HepG2 (cell line): ENCODE measurements around the gene MAPK11. TPM values are rescaled to one million over a fixed set of nuclear protein-coding genes. Genes with fewer than 3 reads are reported as not detected.

ENCODE experiments used
- ATAC-seq: fragments of 200-7000 bp; cut with Tn5 transposase; 3 replicates; pipeline ENCODE4 v1.9.1; 2020; ENCODE audit warnings: mild to moderate bottlenecking, moderate library complexity
- BruUV-seq: library from RNA; stranded (reverse); fragments of 400-500 nt; replicated peaks from 2 replicates; lab custom pipeline; 2021; lab: Mats Ljungman, UMichigan
- CTCF ChIA-PET: fragments of 300-600 bp; formaldehyde crosslinking; extraction: SDS; loops from one replicate; lab custom pipeline; 2021; ENCODE audit warnings: low total read pairs, inconsistent platforms, low intra/inter-chr PET ratio; lab: Yijun Ruan, JAX
- POLR2A ChIA-PET: fragments of 350-600 bp; sonication (Branson Sonifier 250); formaldehyde crosslinking; loops from one replicate; lab custom pipeline; 2020; ENCODE audit warnings: antibody characterized with exemption, inconsistent platforms; lab: Yijun Ruan, JAX
- DNase-seq: peaks from one replicate; pipeline ENCODE4 v3.0.0-alpha.2; 2015; ENCODE audit warnings: low spot score
- FAIRE-seq: peaks from 3 replicates; lab custom pipeline; 2011; peaks lifted over from hg19 to GRCh38; lab: Jason Lieb, UNC
- H2AFZ ChIP-seq: one replicate; pipeline ENCODE4 v1.6.1; 2011; ENCODE audit warnings: low read length, inconsistent platforms
- H3K27ac ChIP-seq: fragments of 300-600 bp; 3 replicates; pipeline ENCODE4 v1.8.0; 2011; ENCODE audit warnings: mixed run types, mild to moderate bottlenecking, mixed read lengths, low read length, inconsistent platforms; ENCODE audit not compliant: insufficient read depth; ENCODE audit errors: extremely low read length
- H3K27me3 ChIP-seq, 2 experiments: fragments of 200-600 bp in 1 of 2; 2 replicates in 1 of 2; 3 replicates in 1 of 2; pipeline versions ENCODE4 v1.6.0 to v1.8.0; 2011; ENCODE audit warnings: low read length in 2 of 2, mild to moderate bottlenecking in 2 of 2, moderate library complexity in 2 of 2, inconsistent platforms in 1 of 2; ENCODE audit not compliant: insufficient read depth in 2 of 2, control insufficient read depth in 1 of 2
- H3K36me3 ChIP-seq, 2 experiments: fragments of 200-600 bp in 1 of 2; replicated peaks in 1 of 2; 2 replicates in 1 of 2; 3 replicates in 1 of 2; pipeline versions ENCODE4 v1.5.1 to v1.8.0; 2011; ENCODE audit warnings: low read length in 2 of 2, inconsistent platforms in 1 of 2; ENCODE audit not compliant: insufficient read depth in 2 of 2, control insufficient read depth in 1 of 2
- H3K4me1 ChIP-seq: 2 replicates; pipeline ENCODE4 v1.5.1; 2012; ENCODE audit warnings: low read length, inconsistent platforms; ENCODE audit not compliant: insufficient read depth
- H3K4me2 ChIP-seq: 2 replicates; pipeline ENCODE4 v1.6.0; 2011; ENCODE audit warnings: low read depth, low read length, inconsistent platforms
- H3K4me3 ChIP-seq, 3 experiments: fragments of 200-600 bp in 1 of 3; sonication (generic), shearing (Covaris generic) in 1 of 3; replicated peaks in 1 of 3; 2 replicates each; pipeline ENCODE4 v1.5.1; 2011 to 2016; ENCODE audit warnings: low read length in 3 of 3, inconsistent platforms in 2 of 3, low read depth in 2 of 3, mild to moderate bottlenecking in 2 of 3, control low read depth in 1 of 3, mixed read lengths in 1 of 3; ENCODE audit not compliant: insufficient read depth in 1 of 3
- H3K79me2 ChIP-seq: one replicate; pipeline ENCODE4 v1.6.1; 2011; ENCODE audit warnings: low read length, inconsistent platforms; ENCODE audit not compliant: insufficient read depth
- H3K9ac ChIP-seq: 2 replicates; pipeline ENCODE4 v1.6.0; 2011; ENCODE audit warnings: mild to moderate bottlenecking, low read depth, low read length, inconsistent platforms; ENCODE audit not compliant: insufficient read depth
- H3K9me3 ChIP-seq: 2 replicates; pipeline ENCODE4 v1.5.1; 2012; ENCODE audit warnings: mild to moderate bottlenecking, low read length
- H4K20me1 ChIP-seq: 2 replicates; pipeline ENCODE4 v1.6.0; 2011; ENCODE audit warnings: inconsistent platforms, mild to moderate bottlenecking, low read length, moderate library complexity; ENCODE audit not compliant: insufficient read depth
- DDIT3 ChIP-seq: sonication (generic); formaldehyde crosslinking; IDR thresholded peaks from 2 replicates; pipeline ENCODE4 v1.4.0; 2020; ENCODE audit warnings: mild to moderate bottlenecking, missing genetic modification reagents
- HHEX ChIP-seq: IDR thresholded peaks from 2 replicates; pipeline ENCODE4 v1.6.1; 2016; ENCODE audit warnings: control low read depth
- JUN ChIP-seq: sonication (generic); formaldehyde crosslinking; IDR thresholded peaks from 2 replicates; pipeline ENCODE4 v1.4.0; 2020; ENCODE audit warnings: mild to moderate bottlenecking, missing genetic modification reagents
- MYNN ChIP-seq: sonication (generic); formaldehyde crosslinking; IDR thresholded peaks from 2 replicates; pipeline ENCODE4 v1.4.0; 2020; ENCODE audit warnings: mild to moderate bottlenecking, low read depth, missing genetic modification reagents
- SETDB1 ChIP-seq: sonication (generic); formaldehyde crosslinking; IDR thresholded peaks from 2 replicates; pipeline ENCODE4 v1.5.1; 2020; ENCODE audit warnings: missing genetic modification reagents, mild to moderate bottlenecking, borderline replicate concordance
- ZBTB1 ChIP-seq: sonication (generic); formaldehyde crosslinking; IDR thresholded peaks from 2 replicates; pipeline ENCODE4 v1.4.0; 2020; ENCODE audit warnings: missing genetic modification reagents, borderline replicate concordance
- ZBTB49 ChIP-seq: sonication (generic); formaldehyde crosslinking; IDR thresholded peaks from 2 replicates; pipeline ENCODE4 v1.4.0; 2020; ENCODE audit warnings: missing genetic modification reagents, borderline replicate concordance
- ZNF513 ChIP-seq: sonication (generic); formaldehyde crosslinking; conservative IDR thresholded peaks from 2 replicates; pipeline ENCODE4 v1.5.0; 2020; ENCODE audit warnings: missing genetic modification reagents
- ZNF549 ChIP-seq: sonication (generic); formaldehyde crosslinking; IDR thresholded peaks from 2 replicates; pipeline ENCODE4 v1.5.0; 2020; ENCODE audit warnings: missing genetic modification reagents
- ZNF761 ChIP-seq: sonication (generic); formaldehyde crosslinking; conservative IDR thresholded peaks from 2 replicates; pipeline ENCODE4 v1.4.0; 2020; ENCODE audit warnings: mild to moderate bottlenecking, missing genetic modification reagents
- WGBS: methylation state at CpG from one replicate; pipeline ENCODE4 v1.1.6; 2017; ENCODE audit warnings: low lambda C conversion rate; 5-methylcytosine and 5-hydroxymethylcytosine counted together
- in situ Hi-C: cut with HindIII; loops from 2 replicates; pipeline ENCODE4 v1.10.0; 2017; ENCODE audit warnings: low pct_unique_long_range_greater_than_20kb; ENCODE audit not compliant: extremely low pct_ligation_motif_present
- intact Hi-C: fragments of 100-400 bp; cut with micrococcal nuclease; formaldehyde crosslinking; loops from one replicate; pipeline ENCODE4 v1.10.0; 2022; ENCODE audit not compliant: unreplicated experiment
- polyA plus RNA-seq, 8 experiments: library from polyadenylated mRNA; depleted of rRNA in 3 of 8; stranded (reverse) in 7 of 8; unstranded in 1 of 8; fragments of >200 nt; fragmentation: Illumina TruSeq in 4 of 8; extraction: Trizol in 4 of 8; gene quantifications; 2 replicates each; pipeline versions ENCODE4 v1.2.1 to v1.2.3, GENCODE V29; 2011 to 2016; ENCODE audit warnings: low read depth in 4 of 8, missing spikeins in 1 of 8, mixed read lengths in 1 of 8; ENCODE audit not compliant: insufficient read depth in 1 of 8
- total RNA-seq, 5 experiments: library from RNA; depleted of rRNA; stranded (reverse); fragments of >200 nt; fragmentation: Illumina TruSeq; extraction: Trizol; gene quantifications; 2 replicates each; pipeline ENCODE4 v1.2.3, GENCODE V29; 2016; ENCODE audit warnings: low read depth in 1 of 5

The MAPK11 gene
- total and polyA plus RNA-seq, 2 of the 13 experiments (the other 11 are each of a cell fraction or from before 2014, with no cell fraction given): 0.15 to 0.17 TPM

DNA sequence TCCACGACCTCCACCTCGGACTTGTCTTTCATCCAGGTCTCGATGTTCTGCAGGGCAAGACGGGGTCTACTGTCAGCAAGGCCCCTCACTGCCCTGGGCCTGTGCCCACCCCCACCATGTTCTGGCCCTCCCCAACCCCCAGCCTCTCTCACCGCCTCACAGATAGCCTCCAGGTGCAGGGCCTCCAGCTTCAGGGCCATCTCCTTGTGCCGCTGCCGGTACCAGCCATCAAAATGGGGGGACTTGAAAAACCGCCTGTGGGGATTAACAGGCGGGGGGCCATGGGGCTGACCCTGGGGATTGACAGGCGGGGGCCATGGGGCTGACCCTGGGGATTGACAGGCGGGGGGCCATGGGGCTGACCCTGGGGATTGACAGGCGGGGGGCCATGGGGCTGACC lies 42.2 kb upstream of the MAPK11 start:
- H3K9ac ChIP-seq: no peak overlapping the region
- ChIA-PET POLR2A (interaction anchor here (0.7 to 1.5 kb wide), 2 partner anchors 8 to 18 kb away, joined by 3 read pairs; no protein-coding TSS in a partner anchor), CTCF (no interaction called here)
- H3K9me3 ChIP-seq: no peaks in the 10 kb centered on the region
- H3K36me3 ChIP-seq: no peaks in the 10 kb centered on the region
- intact Hi-C loops: no loop called here
- in situ Hi-C loops: no loop called here
- ATAC-seq: no peak
- no peaks in the 10 kb centered on the region for H4K20me1 ChIP-seq
- H3K4me1 ChIP-seq: peaks cover 80% of the 10 kb centered on the region
- H3K27me3 ChIP-seq: no peaks in the 10 kb centered on the region; a peak in 2 of 5 replicates
- 95% methylated on average over 12 of the region's 12 CpGs for WGBS
- FAIRE-seq: no peak
- no peak overlapping the region for H3K4me3 ChIP-seq
- DNase-seq: no peak
- H3K4me2 ChIP-seq: no peak overlapping the region
- no peak overlapping the region for H3K27ac ChIP-seq
- BruUV-seq: no TSS peak
- no peak for TF ChIP-seq DDIT3 (CRISPR knock-in tag)
- TF ChIP-seq HHEX (CRISPR knock-in tag): no peak
- no peak for TF ChIP-seq ZNF549 (CRISPR knock-in tag)
- TF ChIP-seq MYNN (CRISPR knock-in tag): no peak
- no peak for TF ChIP-seq ZNF513 (CRISPR knock-in tag)
- no peak for TF ChIP-seq ZBTB49 (CRISPR knock-in tag)
- TF ChIP-seq JUN: no peak
- TF ChIP-seq SETDB1 (CRISPR knock-in tag): no peak
- TF ChIP-seq ZNF761 (CRISPR knock-in tag): no peak
- no peak for TF ChIP-seq ZBTB1
- H3K79me2 ChIP-seq: no peaks in the 10 kb centered on the region
- no peak overlapping the region for H2AFZ ChIP-seq
